Bone marrow (tissue), 2 donors: Measurements from ENCODE around the gene ASTN2.

Experiments
- DNase-seq, 2 donors: peaks; one replicate each; lab custom pipeline; 2025; lab: John Stamatoyannopoulos, UW

The ASTN2 gene

DNA sequence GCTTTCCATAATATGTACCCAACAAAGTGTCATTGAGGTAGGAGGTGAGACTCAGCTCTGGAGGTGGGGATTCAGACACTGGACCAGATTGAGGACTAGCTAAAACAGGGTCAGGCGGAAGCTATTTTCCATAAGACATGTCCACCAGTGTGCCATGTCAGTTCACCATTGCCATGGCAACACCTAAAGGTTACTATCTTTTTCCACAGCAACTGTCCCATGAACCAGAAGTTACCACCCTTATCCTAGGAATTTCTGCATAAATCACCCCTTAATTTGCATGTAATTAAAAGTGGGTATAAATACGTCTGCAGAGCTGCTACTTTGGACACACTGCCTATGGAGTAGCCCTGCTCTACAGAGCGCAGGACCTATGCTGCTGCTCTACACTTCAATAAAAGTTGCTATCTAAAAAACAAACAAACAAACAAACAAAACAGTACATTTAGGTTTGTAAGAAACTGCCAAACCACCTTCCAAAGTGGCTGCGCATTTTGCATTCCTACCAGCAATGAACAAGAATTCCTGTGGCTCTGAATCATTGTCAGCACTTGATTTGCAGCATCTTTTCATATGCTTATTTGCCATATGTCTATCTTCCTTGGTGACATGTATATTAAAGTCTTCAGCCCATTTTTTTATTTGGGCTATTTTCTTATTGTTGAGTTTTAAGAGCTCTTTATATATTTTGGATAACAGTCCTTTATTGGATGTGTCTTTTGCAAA, 745.7 kb downstream of the ASTN2 start:
- DNase-seq: no peak

GRCh38 chr9:116663581-116663980, 751.3 kb downstream of the ASTN2 start:
- DNase-seq: no peak

- no peak for DNase-seq
Measured at GRCh38 chr9:116662646-116663310, 752.1 kb downstream of the ASTN2 start.

DNA sequence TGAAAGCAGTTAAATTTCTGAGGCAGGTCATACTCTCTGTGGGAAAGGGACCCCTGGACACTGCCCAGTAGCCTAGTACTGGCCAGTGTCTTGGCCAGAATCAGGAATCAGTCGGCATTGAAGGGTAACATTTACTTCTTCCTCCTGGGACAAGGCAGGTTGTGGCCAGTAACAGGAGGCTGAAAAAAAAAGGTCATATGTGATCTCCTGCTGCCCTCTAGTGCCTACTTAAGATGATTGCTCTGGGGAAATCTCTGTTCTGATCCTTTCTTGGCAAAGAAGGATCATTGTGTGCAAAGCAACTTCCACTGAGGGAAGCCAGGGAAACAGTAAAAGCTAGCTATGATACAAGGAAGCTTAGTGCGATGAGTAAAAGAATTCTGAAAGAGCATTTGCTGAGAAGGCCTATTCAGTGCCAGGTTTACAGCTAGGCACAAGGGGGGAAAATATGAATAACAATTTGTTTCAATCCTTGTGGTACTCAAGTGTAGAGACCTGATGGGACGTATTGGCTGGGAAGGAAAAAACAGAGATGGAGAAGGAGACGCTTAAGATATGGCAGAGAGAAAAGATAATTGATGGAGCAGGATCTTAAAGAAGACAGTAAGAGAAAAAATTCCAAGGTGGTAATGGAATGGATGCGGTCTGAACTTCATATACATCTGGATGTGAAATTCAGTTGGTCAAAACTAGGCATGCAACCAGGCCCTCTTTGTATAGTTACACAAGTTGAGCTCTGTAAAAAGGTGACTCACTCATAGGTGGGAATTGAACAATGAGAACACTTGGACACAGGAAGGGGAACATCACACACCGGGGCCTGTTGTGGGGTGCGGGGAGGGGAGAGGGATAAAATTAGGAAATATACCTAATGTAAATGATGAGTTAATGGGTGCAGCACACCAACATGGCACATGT, 753.6 kb downstream of the ASTN2 start:
- peak in 1 of 2 donors; percentile 30 for DNase-seq

GRCh38 chr9:116658265-116658664, 756.6 kb downstream of the ASTN2 start:
- no peak for DNase-seq

GRCh38 chr9:116656977-116657376, 757.9 kb downstream of the ASTN2 start:
- no peak for DNase-seq

GRCh38 chr9:116656501-116656971, 758.3 kb downstream of the ASTN2 start:
- DNase-seq: no peak

- no peak for DNase-seq
Measured at GRCh38 chr9:116654059-116654355, 760.9 kb downstream of the ASTN2 start.

DNA sequence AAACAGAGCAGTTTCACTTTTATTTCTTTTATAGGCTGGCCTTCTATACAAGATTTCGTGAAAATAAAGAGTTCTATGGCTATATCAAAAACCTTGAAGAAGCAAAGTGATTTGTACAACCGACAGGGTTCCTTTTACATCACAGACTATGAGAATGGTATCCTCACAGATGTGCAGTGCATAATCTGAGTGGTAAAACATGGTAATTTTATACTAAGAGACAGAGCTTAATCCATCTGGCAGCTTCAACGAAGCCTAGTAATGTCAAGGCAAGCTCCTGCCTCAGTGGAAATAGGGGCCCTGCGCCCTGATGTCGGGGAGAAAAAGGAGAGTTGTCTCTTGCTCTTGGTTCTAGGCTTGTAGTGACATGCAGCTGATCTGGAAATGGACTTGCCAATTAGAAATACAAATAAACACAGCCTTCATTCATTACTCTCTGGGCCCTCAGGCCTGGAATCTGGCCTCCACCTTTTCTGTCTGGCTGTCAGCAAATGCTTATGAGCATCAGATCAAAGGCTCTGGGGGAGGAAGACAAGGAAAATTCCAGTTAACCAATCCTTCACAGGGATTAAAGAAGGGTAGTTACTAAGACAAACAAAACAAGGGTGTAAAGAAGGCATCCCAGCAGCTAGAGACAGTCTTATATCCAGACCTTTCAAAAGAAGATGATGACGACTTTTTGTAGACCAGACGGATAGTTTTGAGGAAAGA, 761.4 kb downstream of the ASTN2 start:
- DNase-seq: no peak

- DNase-seq: no peak
Measured at GRCh38 chr9:116647515-116647809, 767.4 kb downstream of the ASTN2 start.

GRCh38 chr9:116646661-116647514, 768.0 kb downstream of the ASTN2 start:
- no peak for DNase-seq

DNA sequence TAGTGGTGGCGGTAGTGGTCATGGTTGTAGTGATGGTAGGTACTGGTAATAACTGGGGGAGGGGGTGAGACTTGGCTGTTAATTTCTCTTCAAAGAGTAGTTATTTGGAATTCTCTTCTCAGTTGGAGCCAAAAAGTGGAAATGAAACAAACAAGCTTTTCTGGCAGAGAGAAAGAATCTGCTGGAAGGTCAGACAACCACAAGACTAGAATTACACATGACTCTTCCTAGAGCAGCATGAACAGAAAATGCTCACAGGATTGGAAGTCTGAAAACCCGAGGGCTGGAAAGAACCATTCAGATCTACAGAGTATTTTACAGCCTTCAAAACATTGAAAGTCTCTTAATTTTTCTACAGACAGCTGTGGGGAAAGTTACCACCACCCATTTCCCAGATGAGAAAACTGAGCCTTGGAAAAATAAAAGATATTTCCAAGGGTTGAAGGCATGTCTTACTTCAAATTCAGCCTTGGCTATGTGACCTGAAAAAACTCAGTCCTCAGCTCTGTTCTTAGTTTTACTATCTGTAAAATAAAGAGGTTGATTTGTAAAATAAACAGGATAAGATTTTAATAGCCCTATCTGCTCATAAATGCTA, 770.7 kb downstream of the ASTN2 start:
- DNase-seq: no peak

GRCh38 chr9:116643691-116644090, 771.2 kb downstream of the ASTN2 start:
- no peak for DNase-seq

GRCh38 chr9:116641292-116642059, 773.4 kb downstream of the ASTN2 start:
- no peak for DNase-seq

DNA sequence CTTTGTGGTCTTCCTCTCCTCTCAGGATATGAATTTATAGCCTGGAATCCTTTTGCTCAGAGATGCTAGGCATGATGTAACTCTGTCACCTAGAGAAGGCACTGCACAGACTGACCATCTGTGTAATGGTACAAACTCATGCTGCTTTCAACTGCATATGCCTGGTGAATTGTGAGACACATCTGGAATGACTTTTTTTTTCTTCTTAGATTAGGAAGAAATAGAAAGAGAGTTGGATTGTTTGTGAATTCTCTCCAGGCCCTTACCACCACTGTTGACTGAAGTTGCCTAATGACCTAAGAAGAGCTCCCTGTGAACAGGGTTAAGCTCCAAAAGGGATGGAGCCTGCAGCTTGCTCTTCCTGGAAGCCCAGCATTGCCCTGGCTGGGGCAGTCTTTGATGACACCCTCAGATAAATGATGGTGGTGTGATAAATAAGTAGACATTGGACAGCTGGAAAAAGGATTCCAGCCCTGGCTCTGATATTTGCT, 775.6 kb downstream of the ASTN2 start:
- no peak for DNase-seq

DNA sequence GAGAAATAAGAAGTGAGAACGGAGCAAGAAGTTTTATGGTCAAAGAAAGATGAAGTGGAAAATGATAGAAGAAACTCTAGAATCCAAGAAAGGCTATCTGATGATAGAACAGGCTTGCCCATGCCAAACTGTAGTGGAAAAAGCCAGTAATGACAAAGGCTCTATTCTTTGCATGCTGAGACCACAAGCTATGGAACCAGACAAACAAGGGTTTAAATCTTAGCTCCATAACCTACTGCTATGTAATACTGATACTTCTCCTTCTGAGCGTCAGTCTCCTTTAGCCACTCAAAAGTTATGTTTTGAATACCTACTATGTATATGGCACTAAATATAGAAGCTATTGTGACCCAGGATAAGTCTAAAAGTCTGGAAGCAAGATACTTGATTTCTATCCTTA, 778.9 kb downstream of the ASTN2 start:
- DNase-seq: no peak

DNA sequence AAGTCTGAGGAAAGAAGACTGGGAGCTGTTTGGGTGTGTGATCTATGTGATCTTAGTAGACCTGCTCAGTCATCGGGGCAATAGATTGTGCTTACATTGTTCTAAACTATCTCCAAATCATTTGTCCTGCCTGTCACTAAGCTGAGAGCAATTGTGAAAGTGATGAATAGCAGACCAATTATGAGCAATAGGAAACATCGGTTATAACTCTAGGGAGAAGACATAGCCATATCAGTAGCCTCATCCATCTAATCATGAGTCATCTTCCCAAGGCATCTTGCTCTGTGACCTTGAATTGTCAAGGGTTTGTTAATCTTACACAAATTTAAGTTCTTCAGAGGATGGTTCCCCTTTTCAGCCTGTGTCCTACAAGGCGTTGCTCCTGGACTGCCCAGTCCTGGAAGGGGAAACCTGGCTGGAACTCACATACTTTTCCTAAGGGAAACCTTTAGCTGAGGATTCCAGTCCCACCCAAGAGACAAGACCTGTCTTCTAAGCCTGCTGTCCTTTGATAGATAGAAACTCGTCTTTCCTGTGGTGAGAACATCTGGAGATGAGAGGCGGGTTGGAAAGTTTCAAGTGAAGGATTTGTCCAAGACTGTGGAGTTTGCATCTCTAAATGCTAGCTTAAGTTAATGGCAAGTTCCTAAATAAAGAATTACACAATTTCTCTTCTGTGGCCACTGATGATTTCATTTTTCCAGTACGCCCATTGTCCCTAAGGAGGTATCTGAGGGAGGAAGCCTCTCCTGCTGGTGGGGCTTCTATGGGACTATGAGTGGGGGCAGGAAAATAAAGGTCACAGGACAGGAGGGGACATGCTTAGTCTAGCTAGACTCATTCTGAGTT, 781.6 kb downstream of the ASTN2 start:
- no peak for DNase-seq

GRCh38 chr9:116629634-116630033, 785.2 kb downstream of the ASTN2 start:
- DNase-seq: no peak

DNA sequence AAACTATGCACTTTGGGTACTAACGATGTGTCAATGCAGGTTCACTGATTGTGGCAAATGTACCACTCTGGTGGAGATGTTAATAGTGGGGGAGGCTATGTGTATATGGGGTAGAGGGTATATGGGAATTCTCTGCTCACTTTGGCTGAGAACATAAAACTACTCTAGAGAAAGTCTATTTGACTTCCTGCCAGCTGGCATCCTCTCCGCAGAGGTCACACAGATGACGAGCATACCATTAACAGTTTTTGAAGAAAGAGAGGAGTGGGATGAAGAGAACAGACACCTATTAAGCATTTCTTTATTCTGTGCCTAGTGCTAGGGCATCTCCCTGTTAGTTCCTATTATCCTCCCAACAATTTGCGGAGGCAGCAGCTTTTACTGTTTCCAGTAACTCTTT, 786.1 kb downstream of the ASTN2 start:
- no peak for DNase-seq
